Erythroblast (primary cell): ENCODE measurements around the gene KRTAP10-8.

Source experiments
- GATA1 ChIP-seq: IDR thresholded peaks from 2 replicates; pipeline ENCODE4 v1.6.1; 2011; ENCODE audit warnings: low read depth, mild to moderate bottlenecking, control low read depth, low read length, moderate library complexity
- POLR2A ChIP-seq: IDR thresholded peaks from 2 replicates; pipeline ENCODE4 v1.6.1; 2011; ENCODE audit warnings: mild to moderate bottlenecking, low read length

DNA sequence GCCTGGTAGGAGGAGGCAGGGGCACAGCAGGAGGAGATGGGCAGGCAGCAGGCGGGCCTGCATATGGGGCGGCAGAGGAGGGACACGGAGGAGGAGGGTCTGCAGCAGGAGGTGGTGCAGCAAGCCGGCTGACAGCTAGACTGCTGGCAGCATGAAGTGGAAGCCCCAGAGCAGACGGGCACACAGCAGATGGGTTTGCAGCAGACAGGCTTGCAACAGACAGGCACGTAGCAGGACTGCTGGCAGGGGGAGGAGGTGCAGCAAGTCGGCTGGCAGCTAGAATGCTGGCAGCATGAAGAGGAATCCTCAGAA, 32.1 kb upstream of the KRTAP10-8 start:
- no peak for TF ChIP-seq POLR2A
- no peak for TF ChIP-seq GATA1
